Thyroid gland (tissue), 4 donors: ENCODE results near the gene STXBP1.
"Not testable (repeated sequence)": the region's sequence is repeated elsewhere in the genome, so short reads cannot be mapped to it uniquely, and the experiment has no call there.

Experiments
- CTCF ChIP-seq, 6 experiments: fragments of 200-600 bp in 3 of 6; fragments of 450-650 bp in 3 of 6; sonication (generic) in 3 of 6; IDR thresholded peaks; one replicate each; pipeline ENCODE4 v1.5.1; 2016 to 2019; ENCODE audit warnings: antibody characterized with exemption in 6 of 6, mild to moderate bottlenecking in 2 of 6, inconsistent platforms in 1 of 6, moderate library complexity in 1 of 6
- POLR2A ChIP-seq, 2 donors: fragments of 450-650 bp; IDR thresholded peaks; one replicate each; pipeline ENCODE4 v1.6.1; 2017; ENCODE audit warnings: antibody characterized with exemption in 2 of 2, mild to moderate bottlenecking in 2 of 2, moderate library complexity in 1 of 2

GRCh38 chr9:127577194-127577593, 34.9 kb upstream of the STXBP1 start:
- TF ChIP-seq CTCF, POLR2A (IDR thresholded peaks at IDR 0.05): not testable (repeated sequence)
